Heart left ventricle (tissue), 16 donors: ENCODE results near the gene ACOXL. TPM values are rescaled to one million over a fixed set of nuclear protein-coding genes. Genes with fewer than 3 reads are reported as not detected.

Experiments used
- ATAC-seq, 4 donors: fragments of 200-7000 bp; cut with Tn5 transposase; one replicate each; pipeline ENCODE4 v1.9.1; 2020 to 2022; ENCODE audit warnings: moderate library complexity in 4 of 4, mild to moderate bottlenecking in 3 of 4, moderate number of reproducible peaks in 1 of 4
- DNase-seq, 5 donors: peaks; one replicate each; pipeline ENCODE4 v3.0.0-alpha.2; 2020
- H3K27ac ChIP-seq, 12 donors: fragments of 200-600 bp; sonication (generic) in 4 of 12; one replicate each; pipeline versions ENCODE4 v1.5.0 to v1.8.0; 2016 to 2022; ENCODE audit warnings: mild to moderate bottlenecking in 2 of 12
- H3K27me3 ChIP-seq, 9 donors: fragments of 200-600 bp; sonication (generic) in 2 of 9; one replicate each; pipeline versions ENCODE4 v1.5.1 to v1.8.0; 2016 to 2022; ENCODE audit warnings: mild to moderate bottlenecking in 3 of 9
- H3K36me3 ChIP-seq, 9 donors: fragments of 200-600 bp; sonication (generic) in 2 of 9; one replicate each; pipeline versions ENCODE4 v1.5.0 to v1.8.0; 2018 to 2022; ENCODE audit warnings: mild to moderate bottlenecking in 2 of 9
- H3K4me1 ChIP-seq, 12 donors: fragments of 200-600 bp; sonication (generic) in 4 of 12; one replicate each; pipeline versions ENCODE4 v1.5.0 to v1.8.0; 2016 to 2022; ENCODE audit warnings: mild to moderate bottlenecking in 3 of 12
- H3K4me3 ChIP-seq, 12 donors: fragments of 200-600 bp; sonication (generic) in 4 of 12; one replicate each; pipeline versions ENCODE4 v1.5.0 to v1.8.0; 2017 to 2022; ENCODE audit warnings: mild to moderate bottlenecking in 9 of 12, moderate library complexity in 4 of 12
- H3K9me3 ChIP-seq, 12 donors: fragments of 200-600 bp; sonication (generic) in 4 of 12; one replicate each; pipeline versions ENCODE4 v1.5.0 to v1.8.0; 2016 to 2022; ENCODE audit warnings: mild to moderate bottlenecking in 1 of 12
- POLR2A ChIP-seq, 2 donors: fragments of 450-650 bp; IDR thresholded peaks; one replicate each; pipeline ENCODE4 v1.6.1; 2017; ENCODE audit warnings: antibody characterized with exemption in 2 of 2, mild to moderate bottlenecking in 2 of 2, moderate library complexity in 2 of 2
- WGBS, 4 donors: extraction: QIAGEN DNeasy Blood & Tissue Kit in 2 of 4; methylation state at CpG; one replicate each; pipeline versions ENCODE4 v1.1.5 to v1.1.7; 2013 to 2018; 5-methylcytosine and 5-hydroxymethylcytosine counted together
- intact Hi-C, 10 donors: fragments of 100-400 bp; cut with DNase I; formaldehyde crosslinking; loops; one replicate each; pipeline versions ENCODE4 v1.11.1 to v1.14.2; 2022
- polyA plus RNA-seq, 2 donors: library from polyadenylated mRNA; stranded (reverse); fragments of 200-250 nt; gene quantifications; one replicate each; pipeline ENCODE4 v1.2.3, GENCODE V29; 2013
- total RNA-seq, 9 donors: library from RNA; depleted of rRNA in 2 of 9; stranded (reverse); fragments of >200 nt in 2 of 9; fragmentation: NEBNext Ultra II Directional in 3 of 9; extraction: Animal tissue kit (Norgen Biotek cat#: 25700) in 3 of 9; gene quantifications; one replicate each; pipeline versions ENCODE4 v1.1.0 to v1.2.4, GENCODE V29; 2016 to 2023
- TF ChIP-seq, protein P1 (sequence below), 12 donors: fragments of 200-600 bp; sonication (generic) in 4 of 12; IDR thresholded peaks; one replicate each; pipeline versions ENCODE4 v1.5.0 to v1.8.0; 2018 to 2022; ENCODE audit warnings: antibody characterized with exemption in 12 of 12, mild to moderate bottlenecking in 5 of 12
- donor health status: ischemic (EF 13 %, LVEDD 7.1; RV severe dilation, severe dysfunction).
- donor health status: healthy with polysubstance abuse.
- donor health status: DM: no; HTN: yes; CAD: no.
- donor health status: DM: no; HTN: no; CAD: no.
- donor health status: ischemic (EF 25% LVEDD 6.9; RV normal size, moderate dysfunction).
- donor health status: ischemic (EF 25% LVEDD 5.7; RV mildly dilated, moderate dysfunction).
- donor health status: healthy.
- donor health status: DM: yes; HTN: yes; CAD: no.
- donor health status: ischemic (EF 35%, LVEDD 5.7; RV mildly dilated, moderate dysfunction).
- donor health status: nonischemic (EF 11% LVEDD 7.7; RV severe dilation, severe dysfunction).
- donor health status: DM: yes; HTN: yes; CAD: no.
- donor health status: PGD.
- donor health status: ischemic (EF 29% LVEDD 5.4; RV normal size, mild dysfunction).
- donor health status: nonischemic (EF 23%, LVEDD 6.1; RV moderate dilation, normal function).

ACOXL gene
- total and polyA plus RNA-seq, 11 donors = 0.25 TPM; not detected in 10

DNA sequence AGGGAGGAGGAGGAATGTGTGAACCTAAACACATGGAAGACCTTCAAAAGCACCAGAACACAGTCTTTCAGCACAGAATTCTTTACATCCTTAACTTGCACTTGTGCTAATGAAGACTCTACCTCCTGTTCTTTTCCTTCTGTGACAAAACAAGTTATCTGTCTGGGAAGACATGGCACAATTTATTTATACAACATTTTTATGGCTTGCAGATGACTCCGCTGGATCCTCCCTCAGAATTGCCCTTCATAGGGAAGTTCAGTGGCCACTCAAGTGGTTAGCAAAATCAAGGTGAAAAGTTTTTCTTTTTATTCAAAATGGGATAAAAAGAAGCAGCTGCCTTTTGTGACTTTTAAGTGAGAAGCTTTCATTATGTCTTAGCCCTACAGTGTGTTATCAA lies 409.7 kb downstream of the ACOXL start:
- intact Hi-C loops = no loop called here
- peaks cover 0 to 23% (median 0%) of the 10 kb centered on the region in 9 donors for H3K36me3 ChIP-seq
- no peaks in the 10 kb centered on the region for H3K27me3 ChIP-seq
- 97 to 100% (median 99%) methylated on average over 1 of the region's 1 CpG for WGBS, 4 donors
- H3K4me3 ChIP-seq = no peak overlapping the region
- H3K9me3 ChIP-seq = no peaks in the 10 kb centered on the region
- ATAC-seq (no peak), DNase-seq (no peak)
- H3K27ac ChIP-seq = no peak overlapping the region
- TF ChIP-seq, protein P1, sequence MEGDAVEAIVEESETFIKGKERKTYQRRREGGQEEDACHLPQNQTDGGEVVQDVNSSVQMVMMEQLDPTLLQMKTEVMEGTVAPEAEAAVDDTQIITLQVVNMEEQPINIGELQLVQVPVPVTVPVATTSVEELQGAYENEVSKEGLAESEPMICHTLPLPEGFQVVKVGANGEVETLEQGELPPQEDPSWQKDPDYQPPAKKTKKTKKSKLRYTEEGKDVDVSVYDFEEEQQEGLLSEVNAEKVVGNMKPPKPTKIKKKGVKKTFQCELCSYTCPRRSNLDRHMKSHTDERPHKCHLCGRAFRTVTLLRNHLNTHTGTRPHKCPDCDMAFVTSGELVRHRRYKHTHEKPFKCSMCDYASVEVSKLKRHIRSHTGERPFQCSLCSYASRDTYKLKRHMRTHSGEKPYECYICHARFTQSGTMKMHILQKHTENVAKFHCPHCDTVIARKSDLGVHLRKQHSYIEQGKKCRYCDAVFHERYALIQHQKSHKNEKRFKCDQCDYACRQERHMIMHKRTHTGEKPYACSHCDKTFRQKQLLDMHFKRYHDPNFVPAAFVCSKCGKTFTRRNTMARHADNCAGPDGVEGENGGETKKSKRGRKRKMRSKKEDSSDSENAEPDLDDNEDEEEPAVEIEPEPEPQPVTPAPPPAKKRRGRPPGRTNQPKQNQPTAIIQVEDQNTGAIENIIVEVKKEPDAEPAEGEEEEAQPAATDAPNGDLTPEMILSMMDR (IDR thresholded peaks at IDR 0.05) = no peak
- TF ChIP-seq POLR2A (IDR thresholded peaks at IDR 0.05) = no peak
- peaks cover 0 to 21% (median 13%) of the 10 kb centered on the region in 12 donors for H3K4me1 ChIP-seq

DNA sequence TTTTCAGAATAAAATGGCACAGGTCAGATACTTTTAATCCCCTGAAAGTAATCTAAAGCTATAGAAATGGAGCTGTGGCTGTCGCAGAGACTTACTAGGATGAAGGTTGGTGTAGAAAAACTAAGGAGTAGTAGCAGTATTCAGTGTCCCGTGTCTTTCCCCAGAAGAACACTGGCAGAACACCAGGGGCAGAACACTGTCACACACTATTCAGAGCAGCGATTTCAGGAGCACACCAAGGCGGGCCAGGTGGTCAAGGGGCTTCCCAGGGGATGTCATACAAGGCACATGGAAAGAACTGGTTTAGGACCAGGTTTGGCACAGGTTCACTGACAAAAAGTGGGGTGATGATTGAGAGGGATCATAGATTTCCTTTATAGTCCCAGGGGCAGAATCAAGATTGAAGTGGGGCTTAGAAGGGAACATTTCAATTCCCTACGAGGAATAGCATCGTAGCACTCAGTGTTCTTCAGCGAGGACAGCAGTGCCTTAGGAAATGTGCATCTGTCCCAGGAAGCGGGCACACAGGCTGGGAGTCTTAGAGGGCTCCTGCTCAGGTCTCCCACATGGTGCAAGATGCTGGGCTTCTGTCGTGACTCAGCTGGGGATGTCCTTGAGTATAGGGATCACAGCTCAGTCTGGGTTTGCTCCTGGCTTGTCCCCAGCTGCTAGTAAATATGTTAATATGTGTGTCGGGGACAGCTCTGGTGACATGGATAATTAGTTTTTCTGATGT lies 410.9 kb downstream of the ACOXL start:
- ATAC-seq (no peak), DNase-seq (no peak)
- Histone ChIP-seq H3K27ac (no peak overlapping the region), H3K4me3 (no peak overlapping the region), H3K4me1 (peaks cover 0 to 25% (median 13%) of the 10 kb centered on the region in 12 donors), H3K36me3 (peaks cover 0 to 21% (median 0%) of the 10 kb centered on the region in 9 donors), H3K9me3 (no peaks in the 10 kb centered on the region), H3K27me3 (no peaks in the 10 kb centered on the region)
- TF ChIP-seq, protein P1 (IDR thresholded peaks at IDR 0.05) = no peak
- TF ChIP-seq POLR2A (IDR thresholded peaks at IDR 0.05) = no peak
- WGBS, 4 donors = 89 to 93% (median 91%) methylated on average over 10 of the region's 10 CpGs
- intact Hi-C loops = no loop called here

DNA sequence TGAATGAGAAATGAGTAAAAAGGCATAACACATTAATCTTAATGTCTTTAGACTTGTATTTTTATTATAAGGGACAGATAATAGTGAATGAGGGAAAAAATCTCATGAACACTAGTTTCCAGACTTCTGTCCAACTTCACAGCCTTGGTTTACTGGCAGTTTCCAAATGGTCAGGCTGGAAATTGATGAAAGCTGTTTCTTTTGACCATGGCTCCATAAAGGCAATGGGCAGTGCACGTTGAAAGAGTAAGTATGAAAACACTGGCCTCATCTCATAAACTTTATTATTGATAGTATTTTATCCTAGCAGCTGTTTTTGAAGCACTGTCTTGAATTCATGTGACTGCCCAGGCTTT lies 411.4 kb downstream of the ACOXL start:
- intact Hi-C loops = no loop called here
- H3K36me3 ChIP-seq = peaks cover 0 to 21% (median 0%) of the 10 kb centered on the region in 9 donors
- no peak for TF ChIP-seq POLR2A (IDR thresholded peaks at IDR 0.05)
- TF ChIP-seq, protein P1 (IDR thresholded peaks at IDR 0.05) = no peak

DNA sequence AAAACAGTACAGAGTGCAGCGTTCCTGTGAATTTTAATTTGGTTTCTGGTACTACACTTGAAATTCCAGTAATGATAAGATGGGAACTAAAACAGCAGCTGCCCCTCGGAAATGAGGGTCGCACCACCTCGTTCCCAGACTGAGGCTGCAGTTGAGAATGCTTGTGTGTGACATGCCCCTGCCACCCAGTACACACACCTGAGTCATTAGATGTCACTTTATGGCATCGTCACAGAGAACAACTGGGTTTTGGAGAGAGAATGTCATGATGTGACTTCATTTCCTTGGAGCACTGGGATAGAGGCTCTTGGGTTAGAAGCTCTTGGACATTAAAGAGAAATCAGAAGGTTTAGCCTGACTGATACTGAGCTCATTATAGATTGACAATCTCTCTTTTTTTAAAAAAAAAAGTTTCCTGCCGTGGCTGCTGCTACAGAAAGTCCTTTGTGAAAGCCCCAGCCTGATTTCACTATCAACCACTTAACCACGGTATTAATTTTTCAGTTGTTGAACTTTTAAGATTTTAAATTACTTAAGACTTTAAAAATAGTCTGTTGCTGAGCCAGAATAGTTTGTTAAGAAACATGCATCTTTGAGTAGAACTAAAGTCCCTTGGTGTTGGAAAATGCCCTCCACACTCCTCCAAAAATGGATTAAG lies 412.9 kb downstream of the ACOXL start:
- H3K36me3 ChIP-seq = peaks cover 0 to 22% (median 0%) of the 10 kb centered on the region in 9 donors
- intact Hi-C loops = no loop called here

More for the DNA sequence above, 411.4 kb downstream of the ACOXL start:
- DNase-seq = no peak
- Histone ChIP-seq H3K27me3 (no peaks in the 10 kb centered on the region), H3K27ac (no peak overlapping the region), H3K4me1 (peaks cover 0 to 25% (median 12%) of the 10 kb centered on the region in 12 donors), H3K4me3 (no peak overlapping the region), H3K9me3 (no peaks in the 10 kb centered on the region)
- 85 to 91% (median 88%) methylated on average over 1 of the region's 1 CpG for WGBS, 4 donors
- ATAC-seq = no peak

More for the DNA sequence above, 412.9 kb downstream of the ACOXL start:
- H3K27me3 ChIP-seq = no peaks in the 10 kb centered on the region
- H3K4me3 ChIP-seq = no peak overlapping the region
- no peak for ATAC-seq
- H3K4me1 ChIP-seq = peaks cover 0 to 23% (median 7%) of the 10 kb centered on the region in 12 donors
- no peak overlapping the region for H3K27ac ChIP-seq
- TF ChIP-seq POLR2A (IDR thresholded peaks at IDR 0.05) = no peak
- TF ChIP-seq, protein P1 (IDR thresholded peaks at IDR 0.05) = no peak
- H3K9me3 ChIP-seq = no peaks in the 10 kb centered on the region
- DNase-seq = no peak
- 86 to 90% (median 89%) methylated on average over 7 of the region's 7 CpGs for WGBS, 4 donors
